HG03571 (cell line): ENCODE measurements around the gene SLC23A1.
"Not testable (repeated sequence)": the region's sequence is repeated elsewhere in the genome, so short reads cannot be mapped to it uniquely, and the experiment has no call there.

Experiments used
- ATAC-seq: cut with Tn5 transposase; IDR thresholded peaks from one replicate; pipeline ENCODE4 v1.9.1; 2021; ENCODE audit not compliant: unreplicated experiment

Gene SLC23A1

GRCh38 chr5:139371482-139372435 is 11.3 kb downstream of the SLC23A1 start:
- ATAC-seq: no peak

DNA sequence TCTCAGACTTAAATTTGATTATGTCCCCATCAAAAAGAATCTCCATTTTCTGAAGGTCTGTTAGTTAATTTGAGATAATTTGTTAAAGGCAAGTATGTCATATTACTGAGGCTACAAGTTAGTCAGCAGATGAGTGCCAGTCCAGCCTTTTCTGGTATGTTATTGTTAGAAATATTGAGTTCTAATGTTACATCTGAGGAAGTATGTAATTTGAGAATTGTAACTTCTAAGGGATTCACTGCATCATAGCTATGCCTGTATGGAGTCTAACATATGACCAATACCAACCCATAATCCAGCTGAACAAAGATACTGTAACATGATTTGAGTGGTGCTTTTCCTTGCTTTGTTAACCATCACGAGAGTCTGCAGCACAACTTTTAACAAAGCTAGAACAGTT is 13.9 kb downstream of the SLC23A1 start:
- ATAC-seq: no peak

DNA sequence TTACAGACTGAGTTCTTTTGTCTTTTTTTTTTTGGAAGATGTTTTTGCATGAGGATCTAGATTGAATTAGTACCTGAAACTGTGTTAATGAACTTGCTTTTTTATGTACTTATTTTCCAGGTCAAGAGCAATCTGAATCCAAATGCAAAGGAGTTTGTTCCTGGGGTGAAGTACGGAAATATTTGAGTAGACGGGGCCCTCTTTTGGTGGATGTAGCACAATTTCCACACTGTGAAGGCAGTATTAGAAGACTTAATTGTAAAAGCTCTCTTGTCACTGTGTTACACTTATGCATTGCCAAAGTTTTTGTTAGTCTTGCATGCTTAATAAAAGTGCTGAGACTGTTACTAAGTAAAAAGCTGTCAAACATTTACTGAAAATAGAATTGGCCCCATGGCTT is 14.5 kb downstream of the SLC23A1 start:
- no peak for ATAC-seq

DNA sequence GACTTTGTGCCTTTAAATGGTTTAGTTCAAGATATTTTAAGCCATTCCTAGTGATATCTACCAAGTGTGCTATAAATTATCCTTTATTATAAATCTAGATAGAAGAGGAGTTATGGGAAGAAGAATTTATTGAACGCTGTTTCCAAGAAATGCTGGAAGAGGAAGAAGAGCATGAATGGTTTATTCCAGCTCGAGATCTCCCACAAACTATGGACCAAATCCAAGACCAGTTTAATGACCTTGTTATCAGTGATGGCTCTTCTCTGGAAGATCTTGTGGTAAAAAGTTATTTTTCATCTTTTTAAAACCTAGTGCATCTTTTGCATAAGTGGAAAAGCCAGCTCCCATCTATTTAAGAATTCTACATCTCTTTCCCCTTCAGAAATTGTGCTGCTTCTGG is 18.6 kb downstream of the SLC23A1 start:
- ATAC-seq: no peak

GRCh38 chr5:139363937-139364336 is 19.2 kb downstream of the SLC23A1 start:
- ATAC-seq: no peak

- ATAC-seq: no peak
Measured at GRCh38 chr5:139361835-139362429, 21.2 kb downstream of the SLC23A1 start.

DNA sequence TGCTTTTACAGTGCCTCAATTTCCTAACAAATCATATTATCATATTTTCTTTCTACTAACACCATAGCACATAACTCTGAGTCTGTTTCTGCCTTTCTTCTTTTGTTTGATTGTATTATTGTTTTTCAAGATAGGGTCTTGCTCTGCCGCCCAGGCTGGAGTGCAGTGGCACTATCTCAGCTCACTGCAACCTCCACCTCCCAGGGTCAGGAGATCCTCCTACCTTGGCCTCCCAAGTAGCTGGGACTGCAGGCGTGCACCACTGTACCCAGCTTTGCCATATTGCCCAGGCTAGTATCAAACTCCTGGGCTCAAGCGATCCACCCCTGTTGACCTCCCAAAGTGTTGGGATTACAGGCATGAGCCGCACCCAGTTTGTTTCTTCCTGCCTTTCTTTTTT is 22.7 kb downstream of the SLC23A1 start:
- ATAC-seq: no peak

- ATAC-seq: no peak
Measured at GRCh38 chr5:139358064-139358463, 25.0 kb downstream of the SLC23A1 start.

GRCh38 chr5:139355900-139356299 is 27.2 kb downstream of the SLC23A1 start:
- not testable (repeated sequence) for ATAC-seq

GRCh38 chr5:139354186-139354585 is 28.9 kb downstream of the SLC23A1 start:
- ATAC-seq: no peak

DNA sequence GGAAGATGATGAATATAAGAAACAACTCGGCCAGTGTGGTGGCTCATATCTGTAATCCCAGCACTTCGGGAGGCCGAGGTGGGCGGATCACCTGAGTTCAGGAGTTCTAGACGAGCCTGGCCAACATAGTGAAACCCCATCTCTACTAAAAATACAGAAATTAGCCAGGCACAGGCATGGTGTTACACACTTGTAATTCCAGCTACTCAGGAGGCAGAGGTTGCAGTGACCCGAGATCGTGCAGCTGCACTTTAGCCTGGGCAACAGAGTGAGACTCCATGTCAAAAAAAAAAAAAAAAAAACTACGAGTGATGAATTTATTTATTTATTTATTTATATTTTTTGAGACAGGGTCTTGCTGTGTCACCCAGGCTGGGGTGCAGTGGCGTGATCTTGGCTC is 35.2 kb downstream of the SLC23A1 start:
- not testable (repeated sequence) for ATAC-seq

DNA sequence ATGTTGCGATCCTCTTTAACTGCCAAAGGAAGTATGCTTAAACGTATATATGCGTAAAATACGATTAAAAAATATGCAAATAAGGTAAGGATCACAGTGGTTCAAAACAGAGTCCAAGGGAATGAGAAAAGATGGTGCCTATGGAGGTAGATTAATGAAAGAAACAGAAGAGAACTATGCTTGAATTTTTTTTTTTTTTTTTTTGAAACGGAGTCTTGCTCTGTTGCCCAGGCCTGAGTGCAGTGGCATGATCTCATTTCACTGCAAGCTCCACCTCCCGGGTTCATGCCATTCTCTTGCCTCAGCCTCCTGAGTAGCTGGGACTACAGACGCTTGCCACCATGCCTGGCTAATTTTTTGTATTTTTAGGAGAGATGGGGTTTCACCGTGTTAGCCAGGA is 37.7 kb downstream of the SLC23A1 start:
- ATAC-seq: not testable (repeated sequence)

DNA sequence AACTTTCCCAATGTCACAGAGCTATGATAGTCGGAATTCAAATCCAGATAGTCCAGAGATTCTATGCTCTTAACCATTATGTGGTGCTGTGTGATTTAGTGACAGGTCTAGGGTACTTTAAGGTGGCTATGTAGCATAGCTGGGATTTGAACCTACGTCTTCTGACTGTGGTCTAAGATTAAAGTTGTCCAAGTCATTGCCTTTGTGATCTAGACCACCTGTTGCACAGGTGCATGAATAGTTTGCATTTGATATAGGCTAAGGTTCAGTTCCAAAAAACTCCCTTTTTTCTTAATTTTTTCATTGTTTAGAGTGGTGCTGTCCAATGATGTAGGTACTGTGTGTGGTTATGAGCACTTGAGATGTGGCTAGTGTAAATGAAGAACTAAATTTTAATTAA is 38.9 kb downstream of the SLC23A1 start:
- ATAC-seq: no peak

- ATAC-seq: no peak
Measured at GRCh38 chr5:139343476-139343875, 39.6 kb downstream of the SLC23A1 start.

DNA sequence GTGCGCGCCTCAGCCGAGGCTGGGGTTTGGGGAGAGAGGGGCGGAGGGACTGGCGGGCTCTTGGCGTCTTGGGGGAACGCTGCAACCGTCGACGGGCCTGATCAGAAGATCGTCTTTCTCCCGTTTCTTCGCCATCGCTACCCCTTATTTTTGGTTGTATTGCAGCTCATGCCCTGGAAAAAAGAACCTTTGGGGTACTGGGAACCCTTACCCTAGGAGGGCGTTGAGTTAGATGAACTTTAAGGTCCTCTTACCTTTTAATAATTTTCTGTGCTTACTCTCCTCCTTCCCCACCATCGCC is 40.7 kb downstream of the SLC23A1 start:
- no peak for ATAC-seq

DNA sequence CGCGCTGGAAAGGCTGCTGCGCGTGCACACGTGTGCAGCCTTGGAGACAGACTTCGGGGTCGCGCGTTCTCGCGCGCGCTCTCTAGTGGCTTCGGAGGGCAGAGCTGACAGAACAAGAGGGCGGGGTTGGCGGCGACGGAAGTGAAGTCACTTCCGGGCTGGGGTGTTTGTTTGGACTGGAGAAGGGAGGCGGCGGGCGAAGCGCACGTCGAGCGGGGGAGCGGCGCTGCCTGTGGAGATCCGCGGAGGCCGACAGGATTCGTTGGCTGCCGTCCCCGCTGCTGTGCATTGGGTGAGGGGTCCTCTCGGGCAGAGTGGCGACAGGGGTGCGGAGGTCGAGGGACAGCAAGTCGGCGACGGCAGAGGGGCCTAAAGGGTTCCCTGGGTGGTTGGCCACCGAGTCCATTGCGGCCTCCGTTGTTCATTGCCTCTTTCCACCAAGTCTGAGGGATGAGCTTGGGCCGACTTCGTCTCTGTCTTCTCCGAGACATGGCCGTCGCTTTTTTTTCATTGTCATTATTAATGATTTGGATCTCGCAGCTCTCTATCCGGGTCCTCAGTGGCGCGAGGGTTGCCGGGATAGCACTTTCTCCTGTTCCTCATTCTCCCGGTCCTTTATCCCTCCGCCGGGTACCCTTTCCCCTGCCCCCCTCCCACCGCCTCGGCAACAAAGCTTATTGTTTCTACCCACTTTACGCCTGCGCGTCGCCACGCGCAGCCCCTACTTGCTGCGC is 41.2 kb downstream of the SLC23A1 start, which contains the start of gene PAIP2:
TSS of gene PAIP2 (plus strand) at position 166 of the 734 bp plus-strand sequence. CDS start 21,931 bp downstream, outside the sequence.
- peak; percentile 88 for ATAC-seq

DNA sequence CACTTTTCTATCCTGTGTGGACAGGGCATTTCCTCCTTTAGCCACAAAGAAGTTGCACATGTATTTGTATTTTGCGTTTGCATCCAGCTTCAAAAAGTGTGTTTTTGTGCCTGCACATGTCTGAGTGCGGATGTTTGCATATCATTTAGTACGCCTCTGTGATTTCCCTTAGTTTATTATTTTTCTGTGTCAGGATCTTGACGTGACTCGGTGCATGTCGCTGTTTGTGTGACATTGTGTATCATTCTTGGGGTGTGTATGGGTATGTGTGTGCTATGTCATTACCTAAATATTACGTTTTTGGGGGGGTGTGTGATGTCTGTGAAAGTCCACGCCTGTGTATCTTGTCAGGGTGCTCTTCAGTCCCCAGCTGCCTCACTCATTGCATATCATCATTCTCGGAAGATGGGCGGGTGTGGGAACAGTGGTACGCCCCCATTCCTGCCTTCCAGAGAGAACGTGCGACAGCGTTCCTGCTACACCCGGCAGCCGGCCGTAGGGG is 41.9 kb downstream of the SLC23A1 start:
- no peak for ATAC-seq

DNA sequence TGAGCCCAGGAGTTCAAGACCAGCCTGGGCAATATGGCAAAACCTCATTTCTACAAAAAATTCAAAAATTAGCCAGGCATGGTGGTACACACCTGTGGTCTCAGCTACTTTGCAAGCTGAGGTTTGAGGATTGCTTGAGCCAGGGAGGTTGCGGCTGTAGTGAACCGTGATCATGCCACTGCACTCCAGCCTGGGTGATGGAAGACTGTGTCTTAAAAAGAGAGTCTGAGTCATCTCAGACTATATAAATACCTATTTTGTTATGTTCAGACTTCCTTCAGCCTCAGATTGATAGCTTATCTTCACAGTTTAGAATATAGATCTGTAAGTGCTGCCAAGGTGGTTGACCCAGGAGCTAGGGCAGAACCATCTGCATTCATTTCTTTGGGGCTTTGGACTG is 43.0 kb downstream of the SLC23A1 start:
- no peak for ATAC-seq

DNA sequence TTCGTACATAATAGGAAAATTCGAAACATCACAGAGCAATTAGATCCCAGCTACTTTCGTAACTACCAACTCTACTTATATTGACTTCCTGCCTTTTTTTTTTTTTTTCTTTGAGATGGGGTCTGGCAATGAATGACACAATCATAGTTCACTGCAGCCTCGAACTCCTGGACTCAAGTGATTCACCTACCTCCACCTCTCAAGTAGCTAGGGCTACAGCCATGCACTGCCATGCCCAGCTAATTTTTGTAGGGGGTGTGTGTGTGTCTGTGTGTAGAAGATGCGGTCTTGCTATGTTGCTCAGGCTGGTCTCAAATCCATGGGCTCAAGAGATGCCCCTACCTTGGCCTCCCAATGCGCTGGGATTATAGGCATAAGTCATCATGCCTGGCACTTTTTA is 47.3 kb downstream of the SLC23A1 start:
- ATAC-seq: no peak
